Measurements from ENCODE around the gene STAT1. TPM values are rescaled to one million over a fixed set of nuclear protein-coding genes. Genes with fewer than 3 reads are reported as not detected.

The STAT1 gene
- total RNA-seq, 1 donor from 2014 or later = 85.1 TPM

- H3K4me3 Mint-ChIP-seq = no peak overlapping the region
- POLR2A ChIA-PET = interaction anchor here (0.8 to 1.9 kb wide), 8 partner anchors 8 to 1354 kb away, joined by 3 to 13 read pairs (median 4); partner anchors contain the start of genes ASNSD1, GLS, NABP1 and STAT4
- intact Hi-C loops (cut with micrococcal nuclease) = loop anchor here (1.0 to 10.0 kb wide), 11 partner anchors 16 to 1573 kb away; partner anchors contain the start of genes GLS, INPP1, NABP1 and NEMP2
Measured at GRCh38 chr2:191014653-191015020, 666 bp upstream of the STAT1 start.

DNA sequence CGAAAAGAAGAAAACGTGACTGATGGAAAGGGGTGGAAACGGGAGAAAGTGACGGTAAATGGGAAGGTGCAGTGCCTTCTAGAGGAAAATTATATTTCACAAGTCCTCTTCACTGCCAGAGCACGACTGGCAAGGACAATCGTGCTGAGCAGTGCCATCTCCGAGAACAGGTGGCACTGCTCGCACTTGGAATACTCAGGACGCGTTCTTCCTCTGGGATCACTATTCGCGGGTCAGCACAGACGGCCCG is 364 bp downstream of the STAT1 start:
- POLR2A ChIA-PET = interaction anchor here (1.0 to 1.7 kb wide), 3 partner anchors 9 to 664 kb away, joined by 3 to 8 read pairs (median 4); partner anchors contain the start of gene NABP1
- Mint-ChIP-seq H3K27ac (no peak overlapping the region), H3K27me3 (no peaks in the 10 kb centered on the region), H3K4me3 (no peak overlapping the region), H3K4me1 (peaks cover 30% of the 10 kb centered on the region), H3K36me3 (ENCODE audit: low read depth) (peaks cover 15% of the 10 kb centered on the region), H3K9me3 (no peaks in the 10 kb centered on the region)
- ATAC-seq (ENCODE audit: low read depth) = no peak
- intact Hi-C loops (cut with micrococcal nuclease) = loop anchor here (5.0 to 10.0 kb wide), 4 partner anchors 361 to 829 kb away; partner anchors contain the start of gene INPP1
- TF ChIP-seq, protein P1, sequence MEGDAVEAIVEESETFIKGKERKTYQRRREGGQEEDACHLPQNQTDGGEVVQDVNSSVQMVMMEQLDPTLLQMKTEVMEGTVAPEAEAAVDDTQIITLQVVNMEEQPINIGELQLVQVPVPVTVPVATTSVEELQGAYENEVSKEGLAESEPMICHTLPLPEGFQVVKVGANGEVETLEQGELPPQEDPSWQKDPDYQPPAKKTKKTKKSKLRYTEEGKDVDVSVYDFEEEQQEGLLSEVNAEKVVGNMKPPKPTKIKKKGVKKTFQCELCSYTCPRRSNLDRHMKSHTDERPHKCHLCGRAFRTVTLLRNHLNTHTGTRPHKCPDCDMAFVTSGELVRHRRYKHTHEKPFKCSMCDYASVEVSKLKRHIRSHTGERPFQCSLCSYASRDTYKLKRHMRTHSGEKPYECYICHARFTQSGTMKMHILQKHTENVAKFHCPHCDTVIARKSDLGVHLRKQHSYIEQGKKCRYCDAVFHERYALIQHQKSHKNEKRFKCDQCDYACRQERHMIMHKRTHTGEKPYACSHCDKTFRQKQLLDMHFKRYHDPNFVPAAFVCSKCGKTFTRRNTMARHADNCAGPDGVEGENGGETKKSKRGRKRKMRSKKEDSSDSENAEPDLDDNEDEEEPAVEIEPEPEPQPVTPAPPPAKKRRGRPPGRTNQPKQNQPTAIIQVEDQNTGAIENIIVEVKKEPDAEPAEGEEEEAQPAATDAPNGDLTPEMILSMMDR (IDR thresholded peaks at IDR 0.05) = no peak
- DNase-seq = no peak
- CTCF ChIA-PET = interaction anchor here (0.8 to 1.6 kb wide), 2 partner anchors 15 to 75 kb away, joined by 3 to 4 read pairs; no protein-coding TSS in a partner anchor

More at GRCh38 chr2:191014653-191015020, 666 bp upstream of the STAT1 start:
- CTCF ChIA-PET = interaction anchor here (0.8 to 1.6 kb wide), 3 partner anchors 14 to 141 kb away, joined by 3 to 4 read pairs (median 3); no protein-coding TSS in a partner anchor
- H3K27me3 Mint-ChIP-seq = no peaks in the 10 kb centered on the region
- peaks cover 11% of the 10 kb centered on the region for H3K36me3 Mint-ChIP-seq (ENCODE audit: low read depth)
- H3K27ac Mint-ChIP-seq = no peak overlapping the region
- no peaks in the 10 kb centered on the region for H3K9me3 Mint-ChIP-seq
- DNase-seq = no peak
- ATAC-seq (ENCODE audit: low read depth) = no peak
- H3K4me1 Mint-ChIP-seq = peaks cover 28% of the 10 kb centered on the region
- TF ChIP-seq, protein P1 (IDR thresholded peaks at IDR 0.05) = no peak

DNA sequence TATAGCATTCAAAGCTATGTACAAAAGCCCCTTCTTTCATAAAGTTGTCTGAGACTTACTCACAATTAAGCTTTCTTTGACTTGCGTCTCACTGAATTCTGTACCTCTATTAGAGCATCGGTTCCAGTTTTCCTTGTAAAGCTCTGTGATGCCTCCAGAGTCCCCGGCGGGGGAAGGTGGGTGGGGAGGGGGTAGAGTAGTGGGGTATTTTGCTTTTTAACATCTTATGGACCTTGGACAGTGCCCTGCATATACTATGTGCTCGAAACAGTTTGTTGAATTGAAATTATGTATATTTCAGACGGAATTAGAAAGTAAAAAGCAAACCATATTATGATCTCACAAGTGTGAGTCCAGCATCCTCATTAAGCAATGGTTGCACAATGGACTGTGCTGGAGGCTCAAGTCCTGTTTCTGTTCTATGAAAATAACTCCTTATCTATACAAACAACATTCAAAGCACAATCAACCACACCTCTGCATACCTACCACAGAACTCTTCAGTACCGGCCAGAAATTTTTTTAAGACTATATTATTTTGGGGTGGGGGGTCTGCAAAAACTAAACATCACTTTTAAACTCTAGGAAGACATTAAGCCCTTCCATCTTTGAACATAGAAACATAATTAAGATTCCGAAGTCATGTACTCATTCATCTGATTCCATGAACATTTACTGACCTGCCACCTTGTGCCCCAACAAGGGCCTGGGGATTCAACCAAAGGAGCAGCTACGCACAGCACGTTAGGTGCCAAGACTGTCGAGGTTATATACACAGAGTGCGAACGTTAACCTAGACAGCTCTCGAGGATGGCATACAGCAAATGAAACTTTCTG is 908 bp downstream of the STAT1 start:
- peaks cover 32% of the 10 kb centered on the region for H3K4me1 Mint-ChIP-seq

DNA sequence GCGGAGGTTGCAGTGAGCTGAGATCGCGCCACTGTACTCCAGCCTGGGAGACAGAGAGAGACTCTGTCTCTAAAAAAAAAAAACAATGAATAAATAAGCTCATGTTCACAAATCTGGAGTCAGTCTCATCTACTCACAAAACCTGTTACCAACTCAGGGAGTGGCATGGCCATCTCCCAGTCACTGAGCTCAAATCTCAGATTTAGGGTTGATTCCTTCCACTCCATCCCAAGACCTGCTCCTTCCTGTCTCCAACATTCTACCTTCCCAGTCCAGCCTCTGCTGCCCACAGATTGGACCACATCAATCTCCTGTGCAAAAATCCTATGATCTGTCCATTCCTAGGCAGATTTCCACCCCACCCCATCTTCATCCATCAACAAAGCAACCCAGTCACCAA is 1.6 kb downstream of the STAT1 start:
- intact Hi-C loops (cut with micrococcal nuclease) = loop anchor here (1.0 to 10.0 kb wide), 5 partner anchors 8 to 828 kb away; partner anchors contain the start of gene INPP1
- H3K4me1 Mint-ChIP-seq = peaks cover 33% of the 10 kb centered on the region
- POLR2A ChIA-PET = interaction anchor here (0.9 to 3.5 kb wide), 2 partner anchors 8 to 132 kb away, joined by 4 to 28 read pairs; partner anchors contain the start of gene GLS
- H3K36me3 Mint-ChIP-seq (ENCODE audit: low read depth) = peaks cover 28% of the 10 kb centered on the region
- H3K9me3 Mint-ChIP-seq = no peaks in the 10 kb centered on the region
- H3K27ac Mint-ChIP-seq = no peak overlapping the region
- no peak for ATAC-seq (ENCODE audit: low read depth)
- H3K4me3 Mint-ChIP-seq = no peak overlapping the region
- H3K27me3 Mint-ChIP-seq = no peaks in the 10 kb centered on the region
- TF ChIP-seq, protein P1 (IDR thresholded peaks at IDR 0.05) = no peak
- CTCF ChIA-PET = interaction anchor here (0.9 to 1.0 kb wide), 2 partner anchors 16 to 162 kb away, joined by 3 to 4 read pairs; no protein-coding TSS in a partner anchor
- DNase-seq = no peak

More for the DNA sequence above, 908 bp downstream of the STAT1 start:
- ChIA-PET POLR2A (interaction anchor here (0.9 to 3.5 kb wide), 3 partner anchors 7 to 133 kb away, joined by 4 to 28 read pairs (median 8); partner anchors contain the start of gene GLS), CTCF (interaction anchor here (1.0 to 1.6 kb wide), 2 partner anchors 15 to 16 kb away, joined by 4 read pairs; no protein-coding TSS in a partner anchor)
- Mint-ChIP-seq H3K27ac (no peak overlapping the region), H3K27me3 (no peaks in the 10 kb centered on the region), H3K36me3 (ENCODE audit: low read depth) (peaks cover 20% of the 10 kb centered on the region), H3K9me3 (no peaks in the 10 kb centered on the region), H3K4me3 (no peak overlapping the region)
- ATAC-seq (ENCODE audit: low read depth) (no peak), DNase-seq (no peak)
- intact Hi-C loops (cut with micrococcal nuclease) = loop anchor here (1.0 to 10.0 kb wide), 5 partner anchors 7 to 828 kb away; partner anchors contain the start of gene INPP1
- TF ChIP-seq, protein P1 (IDR thresholded peaks at IDR 0.05) = no peak

Data from activated B cell treated with CpG ODN at 0.5 μM for 24 hours (primary cell).